Astrocyte of the cerebellum (primary cell): ENCODE data around the gene APOBEC3B.
"Not testable (repeated sequence)": the region's sequence is repeated elsewhere in the genome, so short reads cannot be mapped to it uniquely, and the experiment has no call there.

Source experiments
- DNase-seq: peaks from one replicate; pipeline ENCODE4 v3.0.0-alpha.2; 2011; ENCODE audit warnings: low read depth
- H3K4me3 ChIP-seq: 2 replicates; pipeline ENCODE4 v1.5.1; 2011; ENCODE audit warnings: mild to moderate bottlenecking, low read depth, low read length, moderate library complexity
- in situ Hi-C: cut with HindIII; loops from 2 replicates; pipeline ENCODE4 v1.10.0; 2017; ENCODE audit warnings: low sequenced_read_pairs
- TF ChIP-seq, protein P1 (sequence below): IDR thresholded peaks from 2 replicates; pipeline ENCODE4 v1.5.1; 2012; ENCODE audit warnings: low read length, low read depth, moderate library complexity, mild to moderate bottlenecking; ENCODE audit errors: missing control alignments

Gene APOBEC3B

GRCh38 chr22:39030705-39031104 lies 48.6 kb downstream of the APOBEC3B start:
- no peak overlapping the region for H3K4me3 ChIP-seq
- in situ Hi-C loops: no loop called here
- DNase-seq: no peak
- TF ChIP-seq, protein P1, sequence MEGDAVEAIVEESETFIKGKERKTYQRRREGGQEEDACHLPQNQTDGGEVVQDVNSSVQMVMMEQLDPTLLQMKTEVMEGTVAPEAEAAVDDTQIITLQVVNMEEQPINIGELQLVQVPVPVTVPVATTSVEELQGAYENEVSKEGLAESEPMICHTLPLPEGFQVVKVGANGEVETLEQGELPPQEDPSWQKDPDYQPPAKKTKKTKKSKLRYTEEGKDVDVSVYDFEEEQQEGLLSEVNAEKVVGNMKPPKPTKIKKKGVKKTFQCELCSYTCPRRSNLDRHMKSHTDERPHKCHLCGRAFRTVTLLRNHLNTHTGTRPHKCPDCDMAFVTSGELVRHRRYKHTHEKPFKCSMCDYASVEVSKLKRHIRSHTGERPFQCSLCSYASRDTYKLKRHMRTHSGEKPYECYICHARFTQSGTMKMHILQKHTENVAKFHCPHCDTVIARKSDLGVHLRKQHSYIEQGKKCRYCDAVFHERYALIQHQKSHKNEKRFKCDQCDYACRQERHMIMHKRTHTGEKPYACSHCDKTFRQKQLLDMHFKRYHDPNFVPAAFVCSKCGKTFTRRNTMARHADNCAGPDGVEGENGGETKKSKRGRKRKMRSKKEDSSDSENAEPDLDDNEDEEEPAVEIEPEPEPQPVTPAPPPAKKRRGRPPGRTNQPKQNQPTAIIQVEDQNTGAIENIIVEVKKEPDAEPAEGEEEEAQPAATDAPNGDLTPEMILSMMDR: no peak

- H3K4me3 ChIP-seq, DNase-seq, in situ Hi-C loops: not testable (repeated sequence)
These were observed 49.5 kb downstream of the APOBEC3B start for GRCh38 chr22:39031434-39032295.

DNA sequence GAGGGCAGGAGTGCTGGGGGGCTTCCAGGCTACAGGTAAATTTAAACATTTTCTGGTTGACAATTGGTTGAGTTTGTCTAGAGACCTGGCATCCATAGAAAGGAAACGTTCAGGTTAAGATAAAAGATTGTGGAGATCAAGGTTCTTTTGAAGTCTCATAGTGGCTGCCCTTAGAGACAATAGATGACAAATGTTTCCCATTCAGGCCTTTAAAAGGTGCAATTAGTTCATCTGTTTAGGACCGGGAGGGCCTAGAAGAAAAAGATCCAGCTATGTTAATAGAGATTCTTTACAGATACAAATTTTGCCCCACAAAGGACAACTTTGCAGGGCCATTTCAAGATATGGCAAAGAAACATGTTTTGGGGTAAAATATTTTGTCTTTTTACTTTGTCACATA lies 54.9 kb downstream of the APOBEC3B start:
- in situ Hi-C loops, DNase-seq, H3K4me3 ChIP-seq: not testable (repeated sequence)

- TF ChIP-seq, protein P1: no peak
- DNase-seq: no peak
- in situ Hi-C loops: no loop called here
- H3K4me3 ChIP-seq: no peak overlapping the region
These were observed 57.4 kb downstream of the APOBEC3B start for GRCh38 chr22:39039306-39040126.

DNA sequence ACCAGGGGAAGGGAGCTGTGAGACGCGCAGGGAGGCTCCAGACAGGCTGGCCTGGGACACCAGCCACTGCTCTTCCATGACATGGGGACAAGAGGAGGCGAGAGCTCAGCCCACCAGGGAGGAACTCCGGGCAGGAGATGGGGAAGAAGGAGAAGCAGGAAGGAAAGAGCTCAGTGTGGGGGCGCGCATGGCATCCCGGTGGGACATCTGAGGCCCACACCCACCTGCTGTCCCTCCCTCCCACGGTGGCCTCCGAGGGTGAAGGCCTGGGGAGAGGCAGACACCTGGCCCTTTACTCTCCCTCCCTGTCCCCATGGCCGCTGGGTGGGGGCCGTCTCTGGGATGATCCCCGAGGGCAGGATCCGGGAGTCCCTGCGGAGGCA lies 58.0 kb downstream of the APOBEC3B start:
- in situ Hi-C loops, DNase-seq: not testable (repeated sequence)
- peak overlapping the region; percentile 54 for H3K4me3 ChIP-seq

- peak within 1 kb of the TSS; percentile 54 for H3K4me3 ChIP-seq
- in situ Hi-C loops: not testable (repeated sequence)
- DNase-seq: peak; percentile 13
These were observed 58.6 kb downstream of the APOBEC3B start, which contains the start of gene APOBEC3F for GRCh38 chr22:39040538-39041296. APOBEC3F (plus strand) TSS chr22:39040864; CDS start chr22:39040961, 97 bp downstream.

- in situ Hi-C loops: no loop called here
- H3K4me3 ChIP-seq: no peak overlapping the region
- DNase-seq: no peak
- TF ChIP-seq, protein P1: no peak
These were observed 59.8 kb downstream of the APOBEC3B start for GRCh38 chr22:39041908-39042307.
